ENCODE measurements around the gene PLEKHG3. TPM values are rescaled to one million over a fixed set of nuclear protein-coding genes. Genes with fewer than 3 reads are reported as not detected.

PLEKHG3 gene
- total RNA-seq, 1 experiment from 2014 or later, result 34.0 TPM

DNA sequence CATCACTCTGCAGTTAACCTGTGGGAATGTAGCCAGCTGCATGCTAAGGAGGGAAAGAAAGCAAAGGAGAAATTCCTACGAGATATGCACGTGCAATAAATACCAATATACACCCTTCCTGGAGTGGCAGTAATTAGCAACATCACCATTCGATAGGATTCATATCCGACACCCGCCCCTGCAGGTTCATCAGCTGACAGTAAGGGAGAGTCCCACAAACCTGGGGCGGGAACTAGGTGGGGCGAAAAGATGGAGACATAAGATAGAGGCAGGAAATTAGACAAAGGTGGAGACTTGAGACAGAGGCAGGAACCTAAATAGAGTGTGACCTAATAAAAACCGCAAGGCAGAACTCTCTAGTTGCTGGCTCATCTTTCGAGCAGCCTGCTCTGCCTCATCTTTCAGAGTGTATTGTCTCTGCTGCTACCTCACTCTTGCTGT is 51.6 kb downstream of the PLEKHG3 start:
- H3K27ac ChIP-seq (ENCODE audit: low read length), result no peak overlapping the region
- DNase-seq (ENCODE audit: low read depth, low spot score) (no peak), ATAC-seq (no peak)
- ChIA-PET POLR2A (no interaction called here), CTCF (no interaction called here)
- no TSS peak for BruUV-seq (replicated peaks)
- no peaks in the 10 kb centered on the region for H3K9me3 ChIP-seq (ENCODE audit: control insufficient read depth, insufficient read depth, low read depth, low read length)
- H3K4me3 ChIP-seq (ENCODE audit: low read depth in 2 of 2, low read length in 2 of 2), result no peak overlapping the region
- H3K36me3 ChIP-seq (ENCODE audit: control insufficient read depth, insufficient read depth, low read length), result no peaks in the 10 kb centered on the region; the same call in 1 of the 2 replicates
- TF ChIP-seq POLR2AphosphoS5 (IDR thresholded peaks at IDR 0.05; ENCODE audit: low read depth, low read length), result no peak
- TF ChIP-seq, protein P1, sequence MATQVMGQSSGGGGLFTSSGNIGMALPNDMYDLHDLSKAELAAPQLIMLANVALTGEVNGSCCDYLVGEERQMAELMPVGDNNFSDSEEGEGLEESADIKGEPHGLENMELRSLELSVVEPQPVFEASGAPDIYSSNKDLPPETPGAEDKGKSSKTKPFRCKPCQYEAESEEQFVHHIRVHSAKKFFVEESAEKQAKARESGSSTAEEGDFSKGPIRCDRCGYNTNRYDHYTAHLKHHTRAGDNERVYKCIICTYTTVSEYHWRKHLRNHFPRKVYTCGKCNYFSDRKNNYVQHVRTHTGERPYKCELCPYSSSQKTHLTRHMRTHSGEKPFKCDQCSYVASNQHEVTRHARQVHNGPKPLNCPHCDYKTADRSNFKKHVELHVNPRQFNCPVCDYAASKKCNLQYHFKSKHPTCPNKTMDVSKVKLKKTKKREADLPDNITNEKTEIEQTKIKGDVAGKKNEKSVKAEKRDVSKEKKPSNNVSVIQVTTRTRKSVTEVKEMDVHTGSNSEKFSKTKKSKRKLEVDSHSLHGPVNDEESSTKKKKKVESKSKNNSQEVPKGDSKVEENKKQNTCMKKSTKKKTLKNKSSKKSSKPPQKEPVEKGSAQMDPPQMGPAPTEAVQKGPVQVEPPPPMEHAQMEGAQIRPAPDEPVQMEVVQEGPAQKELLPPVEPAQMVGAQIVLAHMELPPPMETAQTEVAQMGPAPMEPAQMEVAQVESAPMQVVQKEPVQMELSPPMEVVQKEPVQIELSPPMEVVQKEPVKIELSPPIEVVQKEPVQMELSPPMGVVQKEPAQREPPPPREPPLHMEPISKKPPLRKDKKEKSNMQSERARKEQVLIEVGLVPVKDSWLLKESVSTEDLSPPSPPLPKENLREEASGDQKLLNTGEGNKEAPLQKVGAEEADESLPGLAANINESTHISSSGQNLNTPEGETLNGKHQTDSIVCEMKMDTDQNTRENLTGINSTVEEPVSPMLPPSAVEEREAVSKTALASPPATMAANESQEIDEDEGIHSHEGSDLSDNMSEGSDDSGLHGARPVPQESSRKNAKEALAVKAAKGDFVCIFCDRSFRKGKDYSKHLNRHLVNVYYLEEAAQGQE (IDR thresholded peaks at IDR 0.05; ENCODE audit: insufficient read depth in 1 of 2, low read depth in 2 of 2, low read length in 1 of 2), result no peak
- TF ChIP-seq, protein P2, sequence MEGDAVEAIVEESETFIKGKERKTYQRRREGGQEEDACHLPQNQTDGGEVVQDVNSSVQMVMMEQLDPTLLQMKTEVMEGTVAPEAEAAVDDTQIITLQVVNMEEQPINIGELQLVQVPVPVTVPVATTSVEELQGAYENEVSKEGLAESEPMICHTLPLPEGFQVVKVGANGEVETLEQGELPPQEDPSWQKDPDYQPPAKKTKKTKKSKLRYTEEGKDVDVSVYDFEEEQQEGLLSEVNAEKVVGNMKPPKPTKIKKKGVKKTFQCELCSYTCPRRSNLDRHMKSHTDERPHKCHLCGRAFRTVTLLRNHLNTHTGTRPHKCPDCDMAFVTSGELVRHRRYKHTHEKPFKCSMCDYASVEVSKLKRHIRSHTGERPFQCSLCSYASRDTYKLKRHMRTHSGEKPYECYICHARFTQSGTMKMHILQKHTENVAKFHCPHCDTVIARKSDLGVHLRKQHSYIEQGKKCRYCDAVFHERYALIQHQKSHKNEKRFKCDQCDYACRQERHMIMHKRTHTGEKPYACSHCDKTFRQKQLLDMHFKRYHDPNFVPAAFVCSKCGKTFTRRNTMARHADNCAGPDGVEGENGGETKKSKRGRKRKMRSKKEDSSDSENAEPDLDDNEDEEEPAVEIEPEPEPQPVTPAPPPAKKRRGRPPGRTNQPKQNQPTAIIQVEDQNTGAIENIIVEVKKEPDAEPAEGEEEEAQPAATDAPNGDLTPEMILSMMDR (IDR thresholded peaks at IDR 0.05), result no peak
- no peak for TF ChIP-seq SIN3A (IDR thresholded peaks at IDR 0.05; ENCODE audit: borderline replicate concordance, insufficient read depth, low read depth, low read length)
- TF ChIP-seq TCF7L2 (IDR thresholded peaks at IDR 0.05; ENCODE audit: low read depth, low read length), result no peak
- no peaks in the 10 kb centered on the region for H3K27me3 ChIP-seq (ENCODE audit: control insufficient read depth, insufficient read depth, low read length)
- in situ Hi-C loops (cut with HindIII; ENCODE audit: low pct_unique_long_range_greater_than_20kb, low sequenced_read_pairs), result no loop called here
- intact Hi-C loops (cut with micrococcal nuclease; ENCODE audit: unreplicated experiment), result no loop called here
- no peaks in the 10 kb centered on the region for H3K4me1 ChIP-seq (ENCODE audit: control insufficient read depth, insufficient read depth, low read length)

DNA sequence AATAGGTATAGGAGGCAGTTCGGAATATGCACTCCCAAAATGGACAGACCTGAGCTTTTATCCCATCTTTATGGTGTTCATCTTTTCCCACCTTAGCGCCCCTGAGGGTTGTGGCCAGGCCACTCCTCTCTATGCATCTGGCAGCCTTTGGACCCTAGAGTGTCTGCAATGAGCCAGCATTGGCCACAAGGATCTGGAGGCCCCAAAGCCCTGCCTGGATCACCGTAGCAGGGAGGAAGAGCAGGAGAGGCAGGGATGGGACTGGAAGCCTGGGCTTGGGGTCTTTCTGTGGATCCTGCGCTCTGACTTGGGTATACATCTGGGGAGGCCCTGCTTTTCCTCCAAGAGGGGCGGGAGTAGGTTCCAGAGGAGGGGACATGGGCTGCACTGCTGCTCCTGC is 52.5 kb downstream of the PLEKHG3 start:
- Histone ChIP-seq H3K27ac (ENCODE audit: low read length) (no peak overlapping the region), H3K4me3 (ENCODE audit: low read depth in 2 of 2, low read length in 2 of 2) (no peak overlapping the region), H3K4me1 (ENCODE audit: control insufficient read depth, insufficient read depth, low read length) (no peaks in the 10 kb centered on the region), H3K36me3 (ENCODE audit: control insufficient read depth, insufficient read depth, low read length) (no peaks in the 10 kb centered on the region), H3K9me3 (ENCODE audit: control insufficient read depth, insufficient read depth, low read depth, low read length) (no peaks in the 10 kb centered on the region), H3K27me3 (ENCODE audit: control insufficient read depth, insufficient read depth, low read length) (no peaks in the 10 kb centered on the region)
- TF ChIP-seq, protein P1 (IDR thresholded peaks at IDR 0.05; ENCODE audit: insufficient read depth in 1 of 2, low read depth in 2 of 2, low read length in 1 of 2), result no peak
- TF ChIP-seq SIN3A (IDR thresholded peaks at IDR 0.05; ENCODE audit: borderline replicate concordance, insufficient read depth, low read depth, low read length) (no peak), TCF7L2 (IDR thresholded peaks at IDR 0.05; ENCODE audit: low read depth, low read length) (no peak), POLR2AphosphoS5 (IDR thresholded peaks at IDR 0.05; ENCODE audit: low read depth, low read length) (no peak)
- TF ChIP-seq, protein P2 (IDR thresholded peaks at IDR 0.05), result no peak
- CTCF ChIA-PET, result no interaction called here
- DNase-seq (ENCODE audit: low read depth, low spot score) (no peak), ATAC-seq (no peak)
- in situ Hi-C loops (cut with HindIII; ENCODE audit: low pct_unique_long_range_greater_than_20kb, low sequenced_read_pairs), result no loop called here
- POLR2A ChIA-PET, result no interaction called here
- intact Hi-C loops (cut with micrococcal nuclease; ENCODE audit: unreplicated experiment), result no loop called here
- no TSS peak for BruUV-seq (replicated peaks)
